GM20000 (cell line): ENCODE measurements around the gene NNT.

Experiments
- DNase-seq: peaks from one replicate; pipeline ENCODE4 v3.0.0; 2012; ENCODE audit warnings: low spot score
- CTCF ChIP-seq: IDR thresholded peaks from 2 replicates; pipeline ENCODE4 v1.5.1; 2012; ENCODE audit warnings: mild to moderate bottlenecking, control low read depth; ENCODE audit errors: extremely low read depth, missing control alignments

The NNT gene

GRCh38 chr5:43631182-43631910 is 28.4 kb downstream of the NNT start:
- peak; percentile 45 for DNase-seq
- TF ChIP-seq CTCF: no peak

- DNase-seq: no peak
- TF ChIP-seq CTCF: no peak
Observed at GRCh38 chr5:43634621-43635020, 31.6 kb downstream of the NNT start.

GRCh38 chr5:43635374-43635773 is 32.4 kb downstream of the NNT start:
- TF ChIP-seq CTCF: no peak
- no peak for DNase-seq

- TF ChIP-seq CTCF: no peak
- DNase-seq: no peak
Observed at GRCh38 chr5:43636076-43636475, 33.1 kb downstream of the NNT start.

- no peak for DNase-seq
- TF ChIP-seq CTCF: no peak
Observed at GRCh38 chr5:43637416-43637815, 34.4 kb downstream of the NNT start.

- TF ChIP-seq CTCF: no peak
- DNase-seq: no peak
Observed at GRCh38 chr5:43638107-43638506, 35.1 kb downstream of the NNT start.

- DNase-seq: no peak
- no peak for TF ChIP-seq CTCF
Observed at GRCh38 chr5:43638546-43638945, 35.6 kb downstream of the NNT start.
